Posterior cingulate gyrus (tissue), 11 donors: ENCODE data around the gene ZFYVE9.
"Not testable (repeated sequence)": the region's sequence is repeated elsewhere in the genome, so short reads cannot be mapped to it uniquely, and the experiment has no call there.

Experiments
- DNase-seq, 10 donors: peaks; one replicate each; pipeline versions ENCODE4 v3.0.0 to v3.0.0-alpha.2; 2020 to 2021; ENCODE audit warnings: mixed read lengths in 3 of 10
- intact Hi-C: fragments of 100-400 bp; cut with DNase I; formaldehyde crosslinking; loops from one replicate; pipeline ENCODE4 v1.15.1; 2023

Gene ZFYVE9

GRCh38 chr1:52190500-52191252 lies 48.8 kb downstream of the ZFYVE9 start:
- intact Hi-C loops = no loop called here
- DNase-seq = no peak

- no peak for DNase-seq
- intact Hi-C loops = no loop called here
Measured at GRCh38 chr1:52191395-52191965, 49.6 kb downstream of the ZFYVE9 start.

GRCh38 chr1:52192024-52192423 lies 50.1 kb downstream of the ZFYVE9 start:
- intact Hi-C loops = no loop called here
- DNase-seq = no peak

- intact Hi-C loops = no loop called here
- DNase-seq = no peak
Measured at GRCh38 chr1:52192436-52192835, 50.5 kb downstream of the ZFYVE9 start.

GRCh38 chr1:52193985-52194384 lies 52.1 kb downstream of the ZFYVE9 start:
- intact Hi-C loops = no loop called here
- no peak for DNase-seq

GRCh38 chr1:52195161-52195560 lies 53.3 kb downstream of the ZFYVE9 start:
- intact Hi-C loops = no loop called here

GRCh38 chr1:52203935-52204625 lies 62.2 kb downstream of the ZFYVE9 start:
- intact Hi-C loops = no loop called here
- DNase-seq = no peak

More at GRCh38 chr1:52195161-52195560, 53.3 kb downstream of the ZFYVE9 start:
- no peak for DNase-seq

- no peak for DNase-seq
- intact Hi-C loops = no loop called here
Measured at GRCh38 chr1:52204696-52205095, 62.8 kb downstream of the ZFYVE9 start.

- intact Hi-C loops, DNase-seq: not testable (repeated sequence)
Measured at GRCh38 chr1:52206686-52207085, 64.8 kb downstream of the ZFYVE9 start.

GRCh38 chr1:52209429-52209828 lies 67.5 kb downstream of the ZFYVE9 start:
- no peak for DNase-seq
- intact Hi-C loops = no loop called here

GRCh38 chr1:52210044-52210443 lies 68.2 kb downstream of the ZFYVE9 start:
- intact Hi-C loops = no loop called here
- no peak for DNase-seq

- intact Hi-C loops = no loop called here
- no peak for DNase-seq
Measured at GRCh38 chr1:52216907-52217458, 75.1 kb downstream of the ZFYVE9 start.

GRCh38 chr1:52225174-52225573 lies 83.3 kb downstream of the ZFYVE9 start:
- DNase-seq = no peak
- intact Hi-C loops = no loop called here

- DNase-seq = no peak
Measured at GRCh38 chr1:52229494-52229893, 87.6 kb downstream of the ZFYVE9 start.

GRCh38 chr1:52233463-52233862 lies 91.6 kb downstream of the ZFYVE9 start:
- DNase-seq = no peak
- intact Hi-C loops = no loop called here

More at GRCh38 chr1:52229494-52229893, 87.6 kb downstream of the ZFYVE9 start:
- intact Hi-C loops = no loop called here

- intact Hi-C loops = no loop called here
- DNase-seq = no peak
Measured at GRCh38 chr1:52234014-52234413, 92.1 kb downstream of the ZFYVE9 start.

- intact Hi-C loops = no loop called here
- no peak for DNase-seq
Measured at GRCh38 chr1:52234708-52235107, 92.8 kb downstream of the ZFYVE9 start.

- DNase-seq = no peak
- intact Hi-C loops = no loop called here
Measured at GRCh38 chr1:52235646-52236045, 93.8 kb downstream of the ZFYVE9 start.

- no peak for DNase-seq
- intact Hi-C loops = no loop called here
Measured at GRCh38 chr1:52237430-52237829, 95.5 kb downstream of the ZFYVE9 start.

- no peak for DNase-seq
- intact Hi-C loops = no loop called here
Measured at GRCh38 chr1:52238474-52238873, 96.6 kb downstream of the ZFYVE9 start.
